Left lung (tissue), 10 donors: ENCODE results near the gene IRF2BP2. TPM values are rescaled to one million over a fixed set of nuclear protein-coding genes. Genes with fewer than 3 reads are reported as not detected.
A peak's percentile ranks its signal among the peaks of the same experiment; 100 is the strongest.

Source experiments
- ATAC-seq: fragments of 200-7000 bp; cut with Tn5 transposase; one replicate; pipeline ENCODE4 v1.9.1; 2020; ENCODE audit warnings: moderate library complexity
- DNase-seq, 4 donors: peaks; one replicate each; pipeline ENCODE4 v3.0.0-alpha.2; 2013 to 2020
- H3K27ac ChIP-seq, 2 donors: fragments of 200-600 bp; sonication (generic) in 1 of 2; one replicate each; pipeline versions ENCODE4 v1.5.0 to v1.8.0; 2020 to 2021
- H3K27me3 ChIP-seq, 2 donors: fragments of 200-600 bp; sonication (generic) in 1 of 2; one replicate each; pipeline versions ENCODE4 v1.5.0 to v1.8.0; 2020 to 2021
- H3K36me3 ChIP-seq, 2 donors: fragments of 200-600 bp; sonication (generic) in 1 of 2; one replicate each; pipeline versions ENCODE4 v1.5.0 to v1.8.0; 2020 to 2021
- H3K4me1 ChIP-seq, 2 donors: fragments of 200-600 bp; one replicate each; pipeline ENCODE4 v1.8.0; 2021
- H3K4me3 ChIP-seq, 2 donors: fragments of 200-600 bp; sonication (generic) in 1 of 2; one replicate each; pipeline versions ENCODE4 v1.5.0 to v1.8.0; 2020 to 2021; ENCODE audit warnings: mild to moderate bottlenecking in 1 of 2
- H3K9me3 ChIP-seq, 2 donors: fragments of 200-600 bp; sonication (generic) in 1 of 2; one replicate each; pipeline versions ENCODE4 v1.5.0 to v1.8.0; 2020 to 2021
- CTCF ChIP-seq, 2 donors: fragments of 200-600 bp; sonication (generic) in 1 of 2; IDR thresholded peaks; one replicate each; pipeline versions ENCODE4 v1.5.0 to v1.8.0; 2021; ENCODE audit warnings: antibody characterized with exemption in 2 of 2
- intact Hi-C, 2 donors: fragments of 100-400 bp; cut with DNase I; formaldehyde crosslinking; loops; one replicate each; pipeline versions ENCODE4 v1.11.2 to v1.14.2; 2022
- polyA plus RNA-seq, 6 donors: library from polyadenylated mRNA; unstranded; fragments of 120-200 nt; gene quantifications; one replicate each; pipeline ENCODE4 v1.2.1, GENCODE V29; 2013; ENCODE audit not compliant: insufficient read length in 6 of 6
- total RNA-seq, 2 donors: library from RNA; stranded (reverse); fragmentation: NEBNext Ultra II Directional; extraction: Animal tissue kit (Norgen Biotek cat#: 25700); gene quantifications; one replicate each; pipeline ENCODE4 v1.2.1, GENCODE V29; 2021
- donor health status: DM: no; HTN: yes; CAD: no.
- donor health status: DM: no; HTN: no; CAD: no.

The IRF2BP2 gene
- total and polyA plus RNA-seq, 8 donors = 114 to 236 (median 175) TPM

GRCh38 chr1:234570329-234571120, 39.5 kb downstream of the IRF2BP2 start:
- no peak overlapping the region for H3K27ac ChIP-seq
- H3K9me3 ChIP-seq = no peaks in the 10 kb centered on the region
- TF ChIP-seq CTCF (IDR thresholded peaks at IDR 0.05) = no peak
- no peak overlapping the region for H3K4me3 ChIP-seq
- DNase-seq (no peak), ATAC-seq (no peak)
- intact Hi-C loops = no loop called here
- H3K4me1 ChIP-seq = peaks cover 0 to 3% of the 10 kb centered on the region in 2 donors
- no peaks in the 10 kb centered on the region for H3K27me3 ChIP-seq
- no peaks in the 10 kb centered on the region for H3K36me3 ChIP-seq

- ATAC-seq = no peak
- Histone ChIP-seq H3K4me1 (no peaks in the 10 kb centered on the region), H3K27ac (no peak overlapping the region), H3K4me3 (no peak overlapping the region), H3K36me3 (no peaks in the 10 kb centered on the region), H3K27me3 (no peaks in the 10 kb centered on the region), H3K9me3 (no peaks in the 10 kb centered on the region)
- DNase-seq = no peak
- TF ChIP-seq CTCF (IDR thresholded peaks at IDR 0.05) = no peak
- intact Hi-C loops = no loop called here
These were observed 41.6 kb downstream of the IRF2BP2 start for GRCh38 chr1:234568345-234568744.

- H3K27me3 ChIP-seq = no peaks in the 10 kb centered on the region
- intact Hi-C loops = no loop called here
- ATAC-seq (no peak), DNase-seq (no peak)
- no peaks in the 10 kb centered on the region for H3K4me1 ChIP-seq
- no peak for TF ChIP-seq CTCF (IDR thresholded peaks at IDR 0.05)
- no peaks in the 10 kb centered on the region for H3K9me3 ChIP-seq
- no peak overlapping the region for H3K4me3 ChIP-seq
- H3K27ac ChIP-seq = no peak overlapping the region
- no peaks in the 10 kb centered on the region for H3K36me3 ChIP-seq
These were observed 44.8 kb downstream of the IRF2BP2 start for GRCh38 chr1:234565132-234565531.

- intact Hi-C loops = no loop called here
- Histone ChIP-seq H3K36me3 (no peaks in the 10 kb centered on the region), H3K27me3 (no peaks in the 10 kb centered on the region), H3K9me3 (no peaks in the 10 kb centered on the region), H3K27ac (no peak overlapping the region), H3K4me1 (no peaks in the 10 kb centered on the region), H3K4me3 (no peak overlapping the region)
- no peak for TF ChIP-seq CTCF (IDR thresholded peaks at IDR 0.05)
- ATAC-seq (peak; percentile 85), DNase-seq (no peak)
These were observed 45.6 kb downstream of the IRF2BP2 start for GRCh38 chr1:234564035-234565029.

- ATAC-seq (no peak), DNase-seq (no peak)
- Histone ChIP-seq H3K27me3 (no peaks in the 10 kb centered on the region), H3K27ac (no peak overlapping the region), H3K9me3 (no peaks in the 10 kb centered on the region), H3K4me1 (no peaks in the 10 kb centered on the region), H3K4me3 (no peak overlapping the region), H3K36me3 (no peaks in the 10 kb centered on the region)
- intact Hi-C loops = no loop called here
- no peak for TF ChIP-seq CTCF (IDR thresholded peaks at IDR 0.05)
These were observed 47.6 kb downstream of the IRF2BP2 start for GRCh38 chr1:234562334-234562733.
